ENCODE data around the gene CALU.

The CALU gene

DNA sequence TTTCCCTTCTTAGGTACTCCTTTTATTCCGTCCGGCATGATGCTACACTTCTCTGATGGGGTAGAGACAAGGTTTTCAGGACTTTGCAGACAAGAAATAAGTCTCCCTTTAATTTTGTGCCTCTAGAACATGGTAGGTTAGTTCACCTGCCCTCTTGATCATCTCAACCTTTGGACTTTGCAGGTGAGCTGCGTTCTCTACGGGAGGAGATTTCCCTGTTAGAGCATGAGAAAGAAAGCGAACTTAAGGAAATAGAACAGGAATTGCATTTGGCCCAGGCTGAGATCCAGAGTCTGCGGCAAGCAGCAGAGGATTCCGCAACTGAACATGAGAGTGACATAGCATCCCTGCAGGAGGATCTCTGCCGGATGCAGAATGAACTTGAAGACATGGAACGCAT is 61.8 kb downstream of the CALU start:
- Mint-ChIP-seq H3K4me1 (no peaks in the 10 kb centered on the region), H3K36me3 (peaks cover 6% of the 10 kb centered on the region), H3K27me3 (no peaks in the 10 kb centered on the region), H3K27ac (no peak overlapping the region), H3K9me3 (no peaks in the 10 kb centered on the region), H3K4me3 (no peak overlapping the region)

DNA sequence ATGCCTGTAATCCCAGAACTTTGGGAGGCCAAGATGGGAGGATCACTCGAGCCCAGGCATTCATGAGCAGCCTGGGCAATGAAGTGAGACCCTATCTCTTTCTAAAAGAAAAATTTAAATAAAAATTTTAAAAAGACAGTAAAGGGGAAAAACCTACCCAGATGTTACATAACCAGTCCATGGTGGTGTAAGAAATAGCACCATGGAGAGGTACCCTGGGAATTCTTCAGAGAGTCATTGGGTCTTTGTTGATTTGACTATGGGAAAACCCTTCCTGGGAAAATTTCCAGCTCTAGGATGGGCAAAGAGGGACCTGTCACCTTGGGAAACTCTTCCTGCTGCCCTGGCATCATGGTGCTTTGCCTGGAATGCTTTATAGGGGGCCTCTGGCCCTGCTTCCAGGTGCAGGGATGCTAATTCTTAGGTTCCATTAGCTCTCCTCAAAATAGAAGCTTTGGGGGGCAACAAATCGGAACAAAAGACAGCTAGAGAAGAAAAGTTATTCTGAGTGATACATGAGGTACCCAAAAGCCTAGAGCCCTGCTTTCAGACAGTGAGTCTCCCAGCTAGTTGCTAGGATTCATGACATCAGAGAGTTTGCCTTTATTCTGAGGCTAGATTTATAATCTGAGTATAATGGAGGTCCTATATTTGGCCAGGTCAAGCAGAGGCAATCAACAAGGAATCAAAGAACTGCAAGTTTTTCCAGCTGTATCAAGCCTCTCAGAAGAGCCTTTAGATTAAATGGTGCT is 62.7 kb downstream of the CALU start:
- H3K4me1 Mint-ChIP-seq, result no peaks in the 10 kb centered on the region
- no peaks in the 10 kb centered on the region for H3K27me3 Mint-ChIP-seq
- no peak overlapping the region for H3K4me3 Mint-ChIP-seq
- no peak overlapping the region for H3K27ac Mint-ChIP-seq
- H3K36me3 Mint-ChIP-seq, result peaks cover 6% of the 10 kb centered on the region
- no peaks in the 10 kb centered on the region for H3K9me3 Mint-ChIP-seq

DNA sequence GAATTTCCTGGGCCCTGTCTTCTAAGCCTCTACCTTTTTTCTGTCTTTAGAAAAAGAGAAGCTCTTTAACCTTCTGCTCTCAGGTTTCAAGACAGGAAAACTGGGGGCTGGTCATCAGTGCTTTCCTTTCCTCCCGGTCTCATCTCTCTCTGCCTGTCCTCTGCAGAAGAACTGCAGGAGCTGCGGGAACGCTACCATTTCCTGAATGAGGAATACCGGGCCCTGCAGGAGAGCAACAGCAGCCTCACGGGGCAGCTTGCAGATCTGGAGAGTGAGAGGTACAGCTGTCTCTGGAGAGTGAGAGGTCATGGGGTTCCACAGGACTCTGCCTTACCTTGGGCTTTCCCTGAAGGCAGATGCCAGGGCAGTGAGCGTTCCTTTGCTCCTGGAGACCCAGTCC is 65.3 kb downstream of the CALU start:
- Mint-ChIP-seq H3K27ac (no peak overlapping the region), H3K4me3 (no peak overlapping the region), H3K27me3 (no peaks in the 10 kb centered on the region), H3K36me3 (peaks cover 4% of the 10 kb centered on the region), H3K4me1 (no peaks in the 10 kb centered on the region), H3K9me3 (no peaks in the 10 kb centered on the region)

DNA sequence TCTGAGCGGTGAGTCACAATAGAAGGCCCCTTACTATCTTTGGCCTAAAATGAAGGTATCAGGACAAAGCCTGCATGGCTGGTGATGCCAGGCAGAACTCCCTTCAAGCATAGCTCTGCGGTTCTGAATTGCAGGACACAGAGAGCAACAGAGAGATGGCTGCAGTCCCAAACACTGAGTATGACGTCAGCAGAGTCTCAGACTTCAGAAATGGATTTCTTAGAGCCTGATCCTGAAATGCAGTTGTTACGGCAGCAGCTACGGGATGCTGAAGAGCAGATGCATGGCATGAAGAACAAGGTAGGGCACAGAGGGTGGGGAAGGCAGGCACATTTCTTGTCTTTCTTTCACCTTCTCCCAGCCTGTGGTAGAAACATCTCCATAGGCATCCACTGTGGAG is 66.1 kb downstream of the CALU start:
- no peaks in the 10 kb centered on the region for H3K27me3 Mint-ChIP-seq
- H3K27ac Mint-ChIP-seq, result no peak overlapping the region
- peaks cover 4% of the 10 kb centered on the region for H3K36me3 Mint-ChIP-seq
- H3K4me3 Mint-ChIP-seq, result no peak overlapping the region
- H3K9me3 Mint-ChIP-seq, result no peaks in the 10 kb centered on the region
- H3K4me1 Mint-ChIP-seq, result no peaks in the 10 kb centered on the region

DNA sequence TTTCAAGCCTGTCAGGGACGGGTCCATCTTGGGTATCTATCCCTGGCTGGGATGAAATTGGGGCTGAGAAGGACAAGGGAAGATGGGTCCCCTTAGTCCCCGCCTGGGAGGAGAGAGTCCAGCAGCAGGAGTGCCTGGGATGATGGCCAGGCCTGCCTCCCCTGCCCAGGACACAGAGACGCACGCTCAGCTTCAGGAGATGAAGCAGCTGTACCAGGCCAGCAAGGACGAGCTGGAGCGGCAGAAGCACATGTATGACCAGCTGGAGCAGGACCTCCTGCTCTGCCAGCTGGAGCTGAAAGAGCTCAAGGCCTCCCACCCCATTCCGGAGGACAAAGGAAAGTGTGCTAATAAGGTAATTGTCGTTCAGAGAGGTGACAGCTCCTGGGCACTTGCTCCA is 68.0 kb downstream of the CALU start:
- H3K27ac Mint-ChIP-seq, result no peak overlapping the region
- no peaks in the 10 kb centered on the region for H3K36me3 Mint-ChIP-seq
- H3K4me3 Mint-ChIP-seq, result no peak overlapping the region
- H3K27me3 Mint-ChIP-seq, result no peaks in the 10 kb centered on the region
- H3K4me1 Mint-ChIP-seq, result no peaks in the 10 kb centered on the region
- H3K9me3 Mint-ChIP-seq, result no peaks in the 10 kb centered on the region

DNA sequence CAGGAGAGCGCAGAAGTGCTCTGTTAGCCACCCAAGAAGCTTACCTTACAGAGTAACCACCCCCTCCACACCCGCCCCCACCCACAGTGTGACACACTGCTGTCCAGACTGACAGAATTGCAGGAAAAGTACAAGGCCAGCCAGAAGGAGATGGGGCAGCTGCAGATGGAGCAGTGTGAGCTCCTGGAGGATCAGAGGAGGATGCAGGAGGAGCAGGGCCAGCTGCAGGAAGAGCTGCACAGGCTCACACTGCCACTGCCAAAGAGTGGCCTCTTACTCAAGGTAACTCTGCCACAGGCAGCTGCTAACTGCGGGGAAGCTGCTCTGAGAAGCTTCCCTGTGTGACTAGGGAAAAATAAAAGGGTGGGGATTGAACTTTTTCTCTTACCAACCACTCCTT is 70.2 kb downstream of the CALU start:
- H3K9me3 Mint-ChIP-seq, result no peaks in the 10 kb centered on the region
- H3K4me3 Mint-ChIP-seq, result no peak overlapping the region
- H3K27me3 Mint-ChIP-seq, result no peaks in the 10 kb centered on the region
- H3K36me3 Mint-ChIP-seq, result no peaks in the 10 kb centered on the region
- H3K27ac Mint-ChIP-seq, result no peak overlapping the region
- no peaks in the 10 kb centered on the region for H3K4me1 Mint-ChIP-seq

DNA sequence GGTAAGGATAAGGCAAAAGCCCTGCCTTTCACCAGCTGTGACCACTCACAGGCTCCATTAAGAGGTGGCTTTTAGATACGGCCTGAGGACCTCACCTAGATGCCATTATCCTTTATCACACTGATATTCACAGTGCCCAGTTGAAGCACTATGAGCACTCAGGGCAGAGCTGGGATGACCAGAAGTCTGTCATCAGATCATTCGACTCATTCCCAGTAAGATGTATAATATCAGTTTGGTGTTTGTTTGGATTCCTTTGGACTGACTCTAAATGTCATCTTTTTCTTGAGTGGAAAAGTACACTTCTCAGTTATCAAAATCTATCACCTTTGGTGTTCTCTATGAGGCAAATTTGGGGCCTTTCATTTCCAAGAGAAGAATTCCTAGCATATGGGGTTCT is 71.3 kb downstream of the CALU start:
- Mint-ChIP-seq H3K27me3 (no peaks in the 10 kb centered on the region), H3K9me3 (no peaks in the 10 kb centered on the region), H3K36me3 (no peaks in the 10 kb centered on the region), H3K4me3 (no peak overlapping the region), H3K27ac (no peak overlapping the region), H3K4me1 (no peaks in the 10 kb centered on the region)

DNA sequence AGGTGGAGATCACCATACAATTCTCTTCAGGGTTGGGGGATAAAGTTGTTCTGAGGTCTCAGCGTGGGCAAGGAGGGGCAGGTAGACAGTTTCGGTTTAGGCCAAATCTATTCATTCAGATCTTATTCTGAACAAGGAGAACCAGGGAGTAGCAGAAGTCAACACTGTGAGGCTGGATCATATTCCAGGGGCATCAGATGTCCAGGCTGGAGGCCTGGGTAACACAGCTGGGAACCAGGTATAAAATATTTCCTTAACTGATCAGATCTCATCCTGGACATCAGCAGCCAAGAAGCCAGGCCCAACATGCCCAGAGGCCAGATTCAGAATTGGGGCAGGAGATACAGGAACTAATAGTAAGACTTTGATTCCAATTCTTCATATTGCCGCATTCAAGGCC is 71.8 kb downstream of the CALU start:
- Mint-ChIP-seq H3K27ac (no peak overlapping the region), H3K27me3 (no peaks in the 10 kb centered on the region), H3K36me3 (no peaks in the 10 kb centered on the region), H3K4me1 (no peaks in the 10 kb centered on the region), H3K9me3 (no peaks in the 10 kb centered on the region), H3K4me3 (no peak overlapping the region)

DNA sequence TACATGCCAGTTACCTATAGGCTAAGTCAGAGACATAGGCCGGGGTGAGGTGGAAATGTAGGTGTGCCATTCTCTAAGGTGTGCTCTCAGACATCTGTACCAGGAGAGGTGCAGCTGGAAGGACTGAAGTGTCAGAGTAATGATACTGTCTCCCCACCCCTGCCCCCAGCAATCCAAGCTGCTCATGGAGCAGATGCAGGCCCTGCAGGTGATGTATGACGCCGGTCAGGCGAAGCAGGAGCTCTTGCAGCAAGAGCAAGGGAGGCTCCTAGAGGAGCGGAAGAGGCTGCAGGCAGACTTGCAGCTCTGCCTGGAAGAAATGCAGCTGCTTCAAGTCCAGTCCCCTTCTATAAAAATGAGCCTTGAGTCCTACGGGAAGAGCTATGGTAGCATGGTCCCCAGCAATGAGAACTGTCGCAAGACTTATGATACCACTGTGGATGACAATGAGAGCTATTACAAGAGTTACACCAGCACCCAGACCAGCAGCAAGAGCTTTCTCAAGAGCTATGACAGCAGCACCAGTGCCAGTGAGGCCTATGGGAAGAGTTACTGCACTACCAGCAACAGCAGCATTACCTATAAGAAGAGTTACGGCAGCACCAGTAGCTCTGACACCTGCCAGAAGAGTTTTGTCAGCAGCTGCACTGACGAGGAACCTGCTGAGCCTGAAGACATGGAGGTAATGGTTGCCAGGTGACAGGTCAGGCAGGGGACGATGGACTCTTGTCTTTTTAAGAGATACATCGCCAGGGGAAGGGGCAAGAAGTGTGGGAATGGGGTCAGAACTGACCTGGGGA is 72.7 kb downstream of the CALU start:
- H3K4me3 Mint-ChIP-seq, result no peak overlapping the region
- no peaks in the 10 kb centered on the region for H3K27me3 Mint-ChIP-seq
- H3K27ac Mint-ChIP-seq, result no peak overlapping the region
- no peaks in the 10 kb centered on the region for H3K4me1 Mint-ChIP-seq
- H3K9me3 Mint-ChIP-seq, result no peaks in the 10 kb centered on the region
- no peaks in the 10 kb centered on the region for H3K36me3 Mint-ChIP-seq

DNA sequence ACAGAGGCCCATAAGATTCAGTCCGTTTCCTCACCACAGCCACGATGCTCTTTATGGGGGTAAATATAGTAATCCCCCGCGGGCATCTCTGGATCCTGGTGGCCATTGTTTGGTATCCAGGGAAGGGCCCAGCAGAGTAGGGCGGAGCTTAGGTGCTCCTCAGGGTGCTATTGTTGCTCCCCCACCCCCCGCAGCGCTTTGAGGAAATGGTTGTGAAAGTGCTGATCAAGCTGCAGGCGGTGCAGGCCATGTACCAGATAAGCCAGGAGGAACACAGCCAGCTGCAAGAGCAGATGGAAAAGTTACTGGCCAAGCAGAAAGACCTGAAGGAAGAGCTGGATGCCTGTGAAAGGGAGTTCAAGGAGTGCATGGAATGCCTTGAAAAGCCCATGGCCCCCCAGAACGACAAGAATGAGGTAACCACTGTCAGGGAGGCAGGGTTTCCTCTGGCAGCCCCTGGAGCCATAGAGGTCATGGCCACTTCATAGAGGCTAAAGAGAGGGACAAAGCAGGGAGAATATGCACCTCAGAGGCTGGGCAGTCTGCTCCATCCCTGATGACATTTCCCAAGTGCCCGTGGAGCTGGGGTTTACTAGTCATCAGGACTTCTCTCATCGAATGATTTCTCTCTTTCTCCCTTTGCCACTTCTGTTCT is 73.5 kb downstream of the CALU start:
- no peaks in the 10 kb centered on the region for H3K27me3 Mint-ChIP-seq
- no peaks in the 10 kb centered on the region for H3K36me3 Mint-ChIP-seq
- H3K4me3 Mint-ChIP-seq, result no peak overlapping the region
- no peak overlapping the region for H3K27ac Mint-ChIP-seq
- H3K4me1 Mint-ChIP-seq, result no peaks in the 10 kb centered on the region
- no peaks in the 10 kb centered on the region for H3K9me3 Mint-ChIP-seq

DNA sequence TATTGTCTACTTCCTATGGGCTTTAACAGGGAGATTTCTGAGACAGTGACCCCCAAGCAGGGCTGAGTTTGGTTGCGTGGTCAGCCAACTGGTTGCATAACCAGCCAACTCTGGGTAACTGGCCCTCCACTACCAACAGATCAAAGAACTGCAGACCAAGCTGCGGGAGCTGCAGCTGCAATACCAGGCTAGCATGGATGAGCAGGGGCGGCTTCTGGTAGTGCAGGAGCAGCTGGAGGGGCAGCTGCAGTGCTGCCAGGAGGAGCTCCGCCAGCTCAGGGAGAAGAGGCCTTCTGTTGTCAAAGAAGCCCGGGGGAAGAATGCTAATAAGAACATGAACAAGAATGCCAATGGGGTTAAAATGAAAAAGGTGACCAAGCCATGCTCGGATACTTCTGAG is 75.3 kb downstream of the CALU start:
- Mint-ChIP-seq H3K27me3 (no peaks in the 10 kb centered on the region), H3K4me3 (no peak overlapping the region), H3K27ac (no peak overlapping the region), H3K9me3 (no peaks in the 10 kb centered on the region), H3K36me3 (no peaks in the 10 kb centered on the region), H3K4me1 (no peaks in the 10 kb centered on the region)

DNA sequence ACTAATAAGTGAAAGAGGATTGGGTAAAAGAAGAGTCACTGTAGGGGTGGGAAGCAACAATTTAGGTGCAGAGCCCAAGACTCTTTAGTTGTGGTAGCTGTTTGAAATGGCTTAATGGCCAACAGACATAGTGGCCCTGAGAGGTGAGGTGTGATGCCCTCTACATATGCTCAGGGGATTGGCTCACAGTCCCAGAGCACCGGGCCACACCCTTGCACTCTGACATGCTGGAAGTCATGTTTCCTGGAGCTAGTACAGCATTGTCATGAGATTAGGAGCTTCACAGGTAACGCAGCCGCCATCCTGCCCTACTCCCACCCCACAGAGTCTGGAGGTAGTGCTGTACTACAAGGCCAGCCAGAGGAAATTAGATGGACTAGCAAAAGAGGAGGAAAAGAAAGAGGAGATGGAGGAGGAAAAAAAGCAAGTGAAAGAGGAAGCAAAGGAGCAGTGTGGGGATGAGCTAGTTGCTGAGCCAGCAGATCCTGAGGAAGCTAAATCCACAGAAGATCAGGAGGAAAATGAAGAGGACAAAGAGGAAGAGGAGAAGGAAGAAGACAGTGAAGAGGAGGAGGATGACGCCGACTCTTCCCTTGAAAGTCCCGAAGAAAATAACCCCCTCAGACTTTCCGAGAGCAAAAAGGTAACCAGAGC is 76.3 kb downstream of the CALU start:
- Mint-ChIP-seq H3K9me3 (no peaks in the 10 kb centered on the region), H3K27ac (no peak overlapping the region), H3K4me1 (peaks cover 8% of the 10 kb centered on the region), H3K27me3 (no peaks in the 10 kb centered on the region), H3K36me3 (no peaks in the 10 kb centered on the region), H3K4me3 (no peak overlapping the region)

DNA sequence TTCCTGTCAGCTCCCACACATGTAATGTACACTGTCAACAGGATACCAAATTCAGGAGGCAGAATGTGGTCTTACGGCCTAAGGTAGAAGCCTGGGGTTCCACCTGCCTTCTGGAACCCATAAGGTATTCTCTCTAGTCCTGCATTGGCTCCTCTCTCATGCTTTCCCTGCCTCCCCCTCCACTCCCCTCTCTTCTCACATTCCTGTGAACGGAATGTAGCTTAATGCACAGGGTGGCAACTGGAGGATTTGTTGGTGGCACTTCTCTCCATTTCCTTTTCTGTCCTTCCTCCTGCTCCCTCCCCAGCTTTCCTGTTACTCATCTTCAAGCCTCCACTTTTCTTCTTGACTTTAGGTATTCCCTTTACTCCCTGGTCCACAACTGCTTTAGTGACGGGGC is 79.5 kb downstream of the CALU start:
- H3K4me3 Mint-ChIP-seq, result no peak overlapping the region
- H3K9me3 Mint-ChIP-seq, result no peaks in the 10 kb centered on the region
- peaks cover 12% of the 10 kb centered on the region for H3K4me1 Mint-ChIP-seq
- H3K36me3 Mint-ChIP-seq, result no peaks in the 10 kb centered on the region
- no peak overlapping the region for H3K27ac Mint-ChIP-seq
- no peaks in the 10 kb centered on the region for H3K27me3 Mint-ChIP-seq
